ENCODE data around the gene WWOX.

Gene WWOX

DNA sequence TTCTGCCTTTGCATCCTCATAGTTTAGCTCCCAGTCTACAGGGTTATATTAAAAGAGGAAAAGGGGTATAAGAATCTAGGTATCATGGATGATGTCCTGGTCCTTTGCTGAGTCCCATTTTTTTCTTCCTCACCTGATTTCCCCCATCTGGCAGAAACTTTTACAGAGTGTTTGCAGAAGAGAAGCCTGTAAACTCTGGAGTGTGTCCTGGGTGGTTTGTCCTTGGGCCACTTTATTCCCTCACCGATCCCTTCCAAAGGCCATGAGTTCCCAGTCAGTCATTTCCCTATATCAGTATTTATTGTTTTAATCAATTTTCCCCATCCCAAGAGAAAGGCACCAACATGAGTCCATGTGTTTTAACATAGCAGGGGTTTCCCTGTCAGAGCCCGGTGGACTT lies 638.2 kb downstream of the WWOX start:
- H3K9me3 ChIP-seq: no peaks in the 10 kb centered on the region
- H3K27me3 ChIP-seq: no peaks in the 10 kb centered on the region
- H3K4me1 ChIP-seq: no peaks in the 10 kb centered on the region
- intact Hi-C loops (cut with DNase I; ENCODE audit: low total_unique reads): no loop called here
- no peak overlapping the region for H3K4me3 ChIP-seq
- no peak for DNase-seq
- no peaks in the 10 kb centered on the region for H3K36me3 ChIP-seq
- TF ChIP-seq CTCF (IDR thresholded peaks at IDR 0.05): no peak
- no peak overlapping the region for H3K27ac ChIP-seq

- H3K36me3 ChIP-seq: no peaks in the 10 kb centered on the region
- no peak for TF ChIP-seq CTCF (IDR thresholded peaks at IDR 0.05)
- H3K4me1 ChIP-seq: no peaks in the 10 kb centered on the region
- no peak for DNase-seq
- intact Hi-C loops (cut with DNase I; ENCODE audit: low total_unique reads): no loop called here
- H3K9me3 ChIP-seq: no peaks in the 10 kb centered on the region
- H3K27ac ChIP-seq: no peak overlapping the region
- H3K4me3 ChIP-seq: no peak overlapping the region
- no peaks in the 10 kb centered on the region for H3K27me3 ChIP-seq
These were observed 639.1 kb downstream of the WWOX start for GRCh38 chr16:78738557-78738956.

DNA sequence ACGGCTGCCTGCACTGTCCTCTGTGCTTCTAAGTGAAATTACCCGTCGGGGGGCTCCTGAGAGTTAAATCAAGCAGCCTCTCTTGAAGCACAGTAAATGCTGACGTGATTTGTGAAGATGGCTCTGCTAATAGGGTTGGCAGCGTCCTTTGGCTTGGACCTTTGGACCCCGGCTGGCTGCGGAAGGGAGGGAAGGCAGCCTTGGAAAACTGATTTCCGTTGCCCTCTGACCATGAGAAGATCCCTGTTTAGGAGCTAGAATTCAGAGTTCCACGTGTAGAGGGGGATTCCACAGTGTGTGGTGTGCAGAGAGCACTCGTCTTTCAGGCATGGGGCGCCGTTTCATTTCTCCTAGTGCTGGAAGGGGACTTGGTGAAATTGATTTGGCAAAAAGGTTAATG lies 640.8 kb downstream of the WWOX start:
- intact Hi-C loops (cut with DNase I; ENCODE audit: low total_unique reads): no loop called here
- Histone ChIP-seq H3K27ac (no peak overlapping the region), H3K4me3 (no peak overlapping the region), H3K4me1 (peaks cover 0 to 8% (median 2%) of the 10 kb centered on the region in 4 donors), H3K9me3 (no peaks in the 10 kb centered on the region), H3K27me3 (no peaks in the 10 kb centered on the region), H3K36me3 (no peaks in the 10 kb centered on the region)
- DNase-seq: no peak
- TF ChIP-seq CTCF (IDR thresholded peaks at IDR 0.05): no peak

GRCh38 chr16:78742501-78743283 lies 643.2 kb downstream of the WWOX start:
- no peak overlapping the region for H3K4me3 ChIP-seq
- intact Hi-C loops (cut with DNase I; ENCODE audit: low total_unique reads): no loop called here
- no peaks in the 10 kb centered on the region for H3K36me3 ChIP-seq
- H3K27me3 ChIP-seq: no peaks in the 10 kb centered on the region
- TF ChIP-seq CTCF (IDR thresholded peaks at IDR 0.05): no peak
- peak; percentile 42 to 68 for DNase-seq
- H3K4me1 ChIP-seq: peaks cover 0 to 17% (median 8%) of the 10 kb centered on the region in 4 donors
- H3K9me3 ChIP-seq: no peaks in the 10 kb centered on the region
- peak overlapping the region in 1 of 2 donors; percentile 38 for H3K27ac ChIP-seq

- no peaks in the 10 kb centered on the region for H3K36me3 ChIP-seq
- intact Hi-C loops (cut with DNase I; ENCODE audit: low total_unique reads): no loop called here
- no peak overlapping the region for H3K4me3 ChIP-seq
- no peak for TF ChIP-seq CTCF (IDR thresholded peaks at IDR 0.05)
- no peaks in the 10 kb centered on the region for H3K9me3 ChIP-seq
- no peaks in the 10 kb centered on the region for H3K27me3 ChIP-seq
- peaks cover 0 to 17% (median 8%) of the 10 kb centered on the region in 4 donors for H3K4me1 ChIP-seq
- DNase-seq: no peak
- H3K27ac ChIP-seq: no peak overlapping the region
These were observed 644.1 kb downstream of the WWOX start for GRCh38 chr16:78743556-78743955.

Measured in tibial artery (tissue), 4 donors.